ENCODE measurements around the gene KLK13. TPM values are rescaled to one million over a fixed set of nuclear protein-coding genes. Genes with fewer than 3 reads are reported as not detected.

KLK13 gene
- total and polyA plus RNA-seq, 2 of the 8 experiments (the other 6 are each of a cell fraction or from before 2014, with no cell fraction given): 4.2 to 4.5 TPM

- ChIA-PET POLR2A (ENCODE audit: partially characterized antibody) (interaction anchor here (0.6 to 1.3 kb wide), 4 partner anchors 19 to 1317 kb away, joined by 3 to 4 read pairs (median 4); partner anchors contain the start of gene KLK8), CTCF (ENCODE audit: partially characterized antibody) (interaction anchor here (1.1 to 15.0 kb wide), 4 partner anchors 9 to 67 kb away, joined by 4 to 269 read pairs (median 4); partner anchors contain the start of genes KLK12 and KLK8)
- H3K9ac ChIP-seq (replicated peaks in 1 of 4; ENCODE audit: extremely low read depth in 1 of 4, low read depth in 3 of 4, low read length in 3 of 4): no peak overlapping the region
- no peaks in the 10 kb centered on the region for H3K79me2 ChIP-seq (ENCODE audit: control insufficient read depth in 1 of 2, insufficient read depth in 2 of 2, low read length in 2 of 2)
- H3K14ac ChIP-seq (ENCODE audit: insufficient read length): no peak overlapping the region
- FAIRE-seq: no peak
- H3K9me3 ChIP-seq (ENCODE audit: insufficient read depth in 2 of 2, low read depth in 1 of 2, low read length in 1 of 2): no peaks in the 10 kb centered on the region
- no peak overlapping the region for H2BK20ac ChIP-seq (ENCODE audit: low read length)
- DNase-seq (ENCODE audit: low read depth in 1 of 2, low spot score in 2 of 2): no peak
- H2BK5ac ChIP-seq (ENCODE audit: low read depth, low read length): no peak overlapping the region
- H4K8ac ChIP-seq (ENCODE audit: extremely low read depth, insufficient read depth, low read length): peak overlapping the region; percentile 8; the same call in 1 of the 2 replicates
- no peak overlapping the region for H2AFZ ChIP-seq (ENCODE audit: low read length)
- no peaks in the 10 kb centered on the region; a peak in 1 of 7 replicates for H3K27me3 ChIP-seq (replicated peaks in 1 of 4; ENCODE audit: control insufficient read depth in 3 of 4, extremely low read depth in 1 of 4, insufficient read depth in 3 of 4, low read length in 3 of 4)
- no peak overlapping the region for H3K4me2 ChIP-seq (ENCODE audit: insufficient read depth in 1 of 2, low read depth in 2 of 2, low read length in 2 of 2)
- H3K27ac ChIP-seq (ENCODE audit: low read depth, low read length): no peak overlapping the region
- no peak overlapping the region for H3K23ac ChIP-seq (ENCODE audit: insufficient read length)
- no peak overlapping the region for H3K4ac ChIP-seq (replicated peaks; ENCODE audit: insufficient read length, low read depth, low read length)
- H2BK15ac ChIP-seq (ENCODE audit: low read length): 0 out of 2 replicates have a peak overlapping the region, but pooled peaks have one; percentile 40
- peak overlapping the region; percentile 23 for H4K91ac ChIP-seq (replicated peaks; ENCODE audit: insufficient read length, low read length)
- no peaks in the 10 kb centered on the region for H3K79me1 ChIP-seq (ENCODE audit: low read depth, low read length)
- no peak overlapping the region for H3K4me3 ChIP-seq (ENCODE audit: extremely low read depth in 1 of 4, insufficient read depth in 2 of 4, low read depth in 3 of 4, low read length in 4 of 4)
- peaks cover 3 to 25% (median 17%) of the 10 kb centered on the region in 4 experiments for H3K4me1 ChIP-seq (replicated peaks in 1 of 4; ENCODE audit: control insufficient read depth in 3 of 4, insufficient read depth in 4 of 4, low read length in 3 of 4)
- 86% methylated on average over 16 of the region's 18 CpGs; no CpG with 5 or more reads in 1 of the 2 experiments for WGBS, 2 experiments (ENCODE audit: extremely low coverage in 1 of 2, insufficient coverage in 1 of 2, insufficient read length in 1 of 2, insufficient replicate concordance in 2 of 2, low coverage in 1 of 2, low lambda C conversion rate in 2 of 2, missing lambda C conversion rate in 1 of 2)
- no peak overlapping the region for H2BK120ac ChIP-seq (replicated peaks; ENCODE audit: low read depth, low read length)
- H2AK5ac ChIP-seq (ENCODE audit: low read depth, low read length): no peak overlapping the region
- H3K18ac ChIP-seq (ENCODE audit: extremely low read depth, low read length): 0 out of 2 replicates have a peak overlapping the region, but pooled peaks have one; percentile 1
- H4K20me1 ChIP-seq (replicated peaks in 1 of 2; ENCODE audit: control insufficient read depth in 1 of 2, insufficient read depth in 2 of 2, low read length in 2 of 2): no peaks in the 10 kb centered on the region
- H4K5ac ChIP-seq (ENCODE audit: insufficient read length, low read depth, low read length): no peak overlapping the region
- no peaks in the 10 kb centered on the region for H3K36me3 ChIP-seq (ENCODE audit: control insufficient read depth in 2 of 4, insufficient read depth in 4 of 4, low read length in 3 of 4)
- no peak overlapping the region for H3K56ac ChIP-seq (replicated peaks; ENCODE audit: insufficient read length, low read depth, low read length)
- H2BK12ac ChIP-seq (ENCODE audit: low read depth, low read length): peak overlapping the region; percentile 30; the same call in 1 of the 2 replicates
- H3K23me2 ChIP-seq (ENCODE audit: low read depth, low read length): no peaks in the 10 kb centered on the region; the same call in 1 of the 2 replicates
- TF ChIP-seq GABPA (IDR thresholded peaks at IDR 0.05; ENCODE audit: borderline replicate concordance, insufficient read depth, low read length) (no peak), CBX8 (IDR thresholded peaks at IDR 0.05; ENCODE audit: borderline replicate concordance, low read depth, low read length) (no peak), JUN (IDR thresholded peaks at IDR 0.05; ENCODE audit: low read depth, low read length) (no peak), POLR2A (IDR thresholded peaks at IDR 0.05; ENCODE audit: control extremely low read depth in 1 of 2, low read depth in 2 of 2, low read length in 2 of 2) (no peak), CHD1 (IDR thresholded peaks at IDR 0.05; ENCODE audit: low read depth, low read length) (no peak), POU5F1 (IDR thresholded peaks at IDR 0.05; ENCODE audit: low read depth, low read length) (no peak), ATF3 (IDR thresholded peaks at IDR 0.05; ENCODE audit: insufficient read depth, low read depth, low read length) (no peak), SUZ12 (IDR thresholded peaks at IDR 0.05; ENCODE audit: low read length) (no peak), POLR2AphosphoS5 (IDR thresholded peaks at IDR 0.05; ENCODE audit: low read depth, low read length) (no peak), EZH2 (IDR thresholded peaks at IDR 0.05; ENCODE audit: low read depth, low read length, severe bottlenecking) (no peak), HDAC6 (IDR thresholded peaks at IDR 0.05; ENCODE audit: low read depth, low read length) (no peak), GTF2F1 (IDR thresholded peaks at IDR 0.05; ENCODE audit: borderline replicate concordance, low read depth, low read length) (no peak)
Measured at GRCh38 chr19:51025809-51026553, 38.9 kb downstream of the KLK13 start.
